Amniotic epithelial cell (primary cell): ENCODE data around the gene AP1M2.
"Not testable (repeated sequence)": the region's sequence is repeated elsewhere in the genome, so short reads cannot be mapped to it uniquely, and the experiment has no call there.

Source experiments
- DNase-seq: peaks from one replicate; pipeline ENCODE4 v3.0.0-alpha.2; 2010; ENCODE audit warnings: low read depth

AP1M2 gene

GRCh38 chr19:10601999-10602329 is 14.9 kb upstream of the AP1M2 start:
- peak; percentile 51 for DNase-seq

DNA sequence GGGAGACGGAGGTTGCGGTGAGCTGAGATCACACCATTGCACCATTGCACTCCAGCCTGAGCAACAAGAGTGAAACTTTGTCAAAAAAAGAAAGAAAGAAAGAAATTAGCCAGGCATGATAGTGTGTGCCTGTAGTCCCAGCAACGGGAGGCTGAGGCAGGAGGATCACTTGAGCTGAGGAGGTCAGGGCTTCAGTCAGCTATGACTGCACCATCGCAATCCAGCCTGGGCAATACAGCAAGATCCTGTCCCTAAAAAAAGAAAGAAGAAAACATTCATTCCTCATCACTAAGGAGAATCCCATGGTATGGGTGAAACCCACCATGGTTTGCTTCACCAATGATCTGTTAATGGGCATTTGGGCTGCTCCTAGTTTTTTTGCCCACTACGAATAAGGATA is 13.0 kb upstream of the AP1M2 start:
- DNase-seq = no peak

DNA sequence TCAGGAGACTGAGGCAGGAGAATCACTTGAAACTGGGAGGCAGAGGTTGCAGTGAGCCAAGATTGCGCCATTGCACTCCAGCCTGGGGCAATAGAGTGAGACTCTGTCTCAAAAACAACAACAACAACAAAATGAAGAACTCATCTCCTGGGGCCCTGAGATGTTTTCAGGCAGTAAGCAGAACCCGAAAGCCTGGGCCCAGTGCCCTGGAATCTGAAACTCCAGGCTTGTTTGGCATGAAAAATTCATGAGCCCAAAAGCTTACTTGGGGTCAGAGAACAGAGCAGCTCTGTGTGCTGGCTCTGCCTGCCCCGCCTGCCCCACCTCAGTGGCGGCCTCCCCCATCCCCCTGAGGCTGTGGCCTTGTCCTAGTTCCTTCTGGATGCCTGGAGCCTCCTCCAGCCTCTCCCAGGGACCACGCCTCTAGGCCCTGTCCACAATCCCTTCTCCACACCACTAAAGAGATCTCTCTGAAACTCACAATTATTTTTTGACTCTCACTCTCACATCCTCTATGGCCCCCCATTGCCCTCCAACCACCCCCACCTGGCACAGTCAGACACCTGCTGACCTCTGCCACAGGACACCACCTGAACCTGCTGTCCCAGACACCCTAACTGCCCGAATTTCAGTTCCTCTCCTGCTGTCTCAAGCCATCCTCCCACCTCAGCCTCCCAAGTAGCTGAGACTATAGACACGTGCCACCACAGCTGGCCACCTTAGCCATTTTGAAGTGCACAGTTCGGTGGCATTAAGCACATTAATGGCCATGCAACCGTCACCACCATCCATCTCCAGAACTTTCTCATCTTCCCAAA is 6.9 kb upstream of the AP1M2 start:
- peak; percentile 11 for DNase-seq

GRCh38 chr19:10593148-10593547 is 6.0 kb upstream of the AP1M2 start:
- no peak for DNase-seq

GRCh38 chr19:10587839-10588150 is 683 bp upstream of the AP1M2 start:
- no peak for DNase-seq

DNA sequence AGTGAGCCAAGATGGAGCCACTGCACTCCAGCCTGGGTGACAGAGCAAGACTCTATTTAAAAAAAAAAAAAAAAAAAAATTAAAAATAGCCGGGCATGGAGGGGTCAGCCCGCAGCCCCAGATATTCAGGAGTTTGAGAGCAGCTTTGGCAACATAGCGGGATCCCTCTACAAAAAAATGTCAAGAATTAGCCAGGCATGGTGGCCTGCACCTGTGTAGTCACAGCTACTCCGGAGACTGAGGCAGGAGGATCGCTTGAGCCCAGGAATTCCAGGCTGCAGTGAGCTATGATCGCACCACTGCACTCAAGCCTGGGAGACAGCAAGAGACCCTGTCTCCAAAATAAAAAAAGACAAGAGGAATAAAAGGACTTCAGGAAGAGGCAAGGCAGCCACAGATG is 716 bp downstream of the AP1M2 start:
- DNase-seq = no peak

- DNase-seq = peak; percentile 28
These were observed 3.9 kb downstream of the AP1M2 start for GRCh38 chr19:10583036-10583776.

- no peak for DNase-seq
These were observed 5.0 kb downstream of the AP1M2 start for GRCh38 chr19:10582091-10582490.

DNA sequence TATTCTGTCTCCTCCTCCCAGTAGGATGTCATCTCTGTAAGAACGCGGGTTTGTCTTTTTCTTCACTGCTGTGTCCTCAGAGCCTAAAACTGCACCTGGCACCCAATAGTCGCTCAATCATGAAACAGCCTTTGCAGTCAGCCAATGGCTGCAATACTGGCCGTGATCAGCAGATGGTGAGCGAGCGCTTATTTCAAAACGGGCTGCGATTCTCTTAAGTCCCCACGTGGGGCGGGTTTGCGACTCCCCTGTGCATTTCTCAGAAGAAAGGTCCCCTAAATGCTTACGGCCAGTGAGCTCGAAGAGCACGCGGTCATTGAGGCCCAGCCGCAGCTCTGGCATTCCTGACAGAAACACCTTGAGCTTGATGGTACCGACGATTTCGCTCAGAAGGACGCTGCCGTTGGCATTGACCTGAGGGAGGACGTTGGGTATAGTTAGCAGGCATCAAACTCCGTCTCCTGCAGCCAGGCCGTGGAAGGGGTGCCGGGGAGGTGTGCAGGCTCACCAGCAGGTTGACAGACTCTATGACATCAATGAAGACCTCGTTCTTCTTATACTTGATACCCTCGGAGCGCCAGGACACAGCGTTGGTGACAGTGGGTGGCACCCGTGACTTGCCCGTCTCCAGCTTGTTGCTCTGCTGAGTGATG is 6.0 kb downstream of the AP1M2 start:
- peak; percentile 82 for DNase-seq

GRCh38 chr19:10577951-10578350 is 9.2 kb downstream of the AP1M2 start:
- DNase-seq = no peak

GRCh38 chr19:10575011-10575716 is 11.9 kb downstream of the AP1M2 start:
- DNase-seq = no peak

DNA sequence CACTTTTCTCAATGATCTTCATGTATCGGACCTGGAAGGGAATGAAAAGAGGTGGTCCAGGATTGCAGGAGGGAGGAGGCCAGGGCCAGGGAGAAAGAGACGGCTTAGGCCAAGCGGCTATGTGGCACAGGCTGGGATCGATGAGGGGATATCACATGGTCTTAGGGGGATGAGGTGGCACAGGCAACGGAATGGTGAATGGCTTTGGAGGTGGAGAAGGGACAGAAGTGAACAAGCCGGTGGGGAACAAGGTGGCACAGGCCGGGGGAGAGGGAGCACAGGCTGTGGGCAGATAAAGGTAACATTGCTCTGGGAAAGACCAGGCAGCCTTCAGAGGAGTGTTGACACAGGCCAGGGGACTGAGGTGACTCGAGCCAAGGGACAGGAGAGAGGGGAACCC is 12.7 kb downstream of the AP1M2 start:
- DNase-seq = no peak

DNA sequence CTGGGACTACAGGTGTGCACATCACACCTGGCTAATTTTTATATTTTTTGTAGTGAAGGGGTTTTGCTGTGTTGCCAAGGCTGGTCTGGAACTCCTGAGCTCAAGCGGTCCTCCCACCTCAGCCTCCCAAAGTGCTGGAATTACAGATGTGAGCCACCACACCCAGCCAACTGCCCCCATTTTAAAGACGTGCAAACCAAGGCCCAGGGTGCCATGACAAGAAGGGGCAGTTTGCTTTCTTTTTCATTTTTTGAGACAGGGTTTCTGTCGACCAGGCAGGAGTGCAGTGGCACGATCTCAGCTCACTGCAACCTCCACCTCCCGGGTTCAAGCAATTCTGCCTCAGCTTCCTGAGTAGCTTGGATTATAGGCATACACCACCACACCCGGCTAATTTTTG is 13.3 kb downstream of the AP1M2 start:
- not testable (repeated sequence) for DNase-seq

DNA sequence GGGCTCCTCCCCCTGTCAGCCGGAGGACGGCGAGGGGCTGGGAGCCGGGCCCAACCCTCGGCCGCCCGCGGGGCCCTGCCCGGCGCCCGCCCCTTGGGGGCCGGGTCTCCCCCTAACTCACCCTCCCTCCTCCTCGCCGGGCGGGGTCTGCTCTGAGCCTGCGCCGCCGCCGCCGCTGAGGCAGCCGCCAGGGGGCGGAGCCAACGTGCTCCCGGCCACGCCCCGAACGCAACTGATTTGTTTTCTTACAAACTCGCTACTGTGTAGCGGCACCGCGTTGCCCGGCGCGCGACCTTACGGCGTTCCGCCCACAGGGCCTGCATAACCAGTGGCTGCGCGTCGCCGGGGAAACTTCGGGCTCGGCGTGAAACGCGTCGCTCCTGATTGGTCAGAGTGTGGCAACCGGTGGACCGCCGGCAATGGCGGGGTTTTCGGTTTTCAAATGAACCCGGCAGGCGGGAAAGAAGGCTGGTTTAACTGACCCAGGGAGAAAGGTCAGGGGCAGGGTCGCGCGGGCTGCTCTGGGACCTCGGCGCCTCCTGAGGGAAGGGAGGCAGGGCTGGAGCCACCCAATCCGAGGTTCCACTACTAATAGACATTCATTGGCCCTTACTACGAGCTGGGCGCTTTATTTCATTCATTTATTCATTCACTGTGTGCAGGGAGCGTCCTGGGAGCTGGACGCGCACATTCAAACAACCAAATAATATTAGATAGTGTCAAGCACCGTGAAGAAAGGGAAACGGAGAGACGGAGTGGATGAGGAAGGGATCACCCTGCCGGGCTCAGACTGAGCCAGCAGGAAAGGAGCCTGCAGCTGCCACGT is 18.1 kb downstream of the AP1M2 start, which contains the start of gene CDKN2D:
CDKN2D (minus strand) TSS at position 154 of the 826 bp plus-strand sequence. CDS start 326 bp downstream, outside the sequence.
- DNase-seq = peak; percentile 99

DNA sequence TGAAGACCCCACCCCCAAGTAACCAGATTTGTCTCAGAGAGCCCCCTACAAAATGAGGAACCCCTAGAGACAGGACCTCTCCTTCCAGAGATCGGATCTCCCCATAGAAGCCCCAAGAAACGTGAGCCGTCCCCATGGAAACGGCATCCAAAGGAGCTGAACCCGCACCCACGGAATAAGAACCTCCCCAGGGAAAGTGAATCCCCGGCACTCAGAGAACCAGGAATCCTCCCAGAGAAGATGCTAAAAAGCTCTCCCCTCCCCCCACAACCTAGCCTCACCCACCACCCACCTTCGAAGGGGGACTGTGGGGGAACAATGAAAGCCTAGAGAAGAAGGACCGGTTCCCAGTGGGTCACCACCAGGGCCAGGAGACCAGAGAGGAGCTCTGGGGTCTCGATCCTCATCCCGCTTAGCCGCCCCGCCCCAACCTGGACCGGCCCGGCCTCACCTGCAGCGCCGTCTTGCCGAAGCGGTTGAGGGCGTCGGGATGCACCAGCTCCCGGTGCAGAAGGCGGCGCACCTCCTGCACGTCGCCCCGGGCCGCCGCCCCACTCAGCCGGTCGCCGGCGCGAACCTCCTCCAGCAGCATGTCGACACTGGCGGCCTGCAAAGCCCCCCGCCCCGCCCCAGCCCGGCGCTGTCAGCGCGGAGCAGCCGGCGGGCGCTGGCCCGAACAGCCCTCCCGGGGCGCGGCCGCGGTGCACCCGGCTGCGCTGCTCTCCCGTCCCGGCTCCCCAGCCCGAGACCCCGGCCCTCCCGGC is 18.9 kb downstream of the AP1M2 start:
- DNase-seq = no peak

GRCh38 chr19:10567656-10568055 is 19.5 kb downstream of the AP1M2 start:
- no peak for DNase-seq

DNA sequence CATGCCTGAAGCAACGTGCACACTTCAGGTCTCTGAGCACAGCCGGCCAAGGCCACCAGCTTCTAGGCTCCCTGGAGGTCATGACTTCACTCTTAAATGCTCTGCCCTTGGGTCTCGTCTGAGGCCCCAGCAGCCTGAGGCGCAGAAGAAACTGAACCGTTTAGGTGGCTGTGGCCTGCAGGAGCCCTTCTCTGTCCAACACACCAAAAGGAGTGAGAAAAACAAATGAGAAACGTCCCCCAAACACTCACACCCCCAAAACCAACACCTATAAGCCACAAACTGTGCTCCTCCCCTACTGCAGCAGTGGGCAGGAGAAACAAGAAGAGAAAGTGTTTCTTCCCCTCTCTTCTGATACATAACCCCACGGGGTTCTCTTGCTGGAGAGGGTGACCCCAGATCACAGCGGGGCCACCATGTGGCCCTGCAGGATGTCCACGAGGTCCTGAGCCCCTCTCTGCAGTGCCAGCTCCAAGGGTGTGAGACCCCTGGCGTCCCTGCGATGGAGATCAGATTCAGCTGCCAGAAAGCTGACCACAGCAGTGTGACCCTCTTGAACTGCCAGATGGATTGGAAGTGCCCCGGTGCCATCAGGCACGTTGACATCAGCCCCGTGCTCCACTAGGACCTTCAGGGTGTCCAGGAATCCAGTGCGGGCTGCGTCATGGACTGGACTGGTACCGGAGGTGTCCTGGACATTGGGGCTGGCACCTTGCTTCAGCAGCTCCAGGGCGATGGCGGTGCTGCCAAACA is 20.3 kb downstream of the AP1M2 start:
- no peak for DNase-seq

- DNase-seq = no peak
These were observed 20.8 kb downstream of the AP1M2 start for GRCh38 chr19:10566408-10566657.

- DNase-seq = peak; percentile 94
These were observed 21.3 kb downstream of the AP1M2 start, which contains the start of gene KRI1 for GRCh38 chr19:10565567-10566407. Gene KRI1, minus strand, starts transcription at chr19:10566010. Its CDS starts 11 bp downstream, at chr19:10565999.
